NCI-H524 (cell line): ENCODE measurements around the gene CADM2.
"Not testable (repeated sequence)": the region's sequence is repeated elsewhere in the genome, so short reads cannot be mapped to it uniquely, and the experiment has no call there.

Experiments
- DNase-seq, 2 experiments: peaks; one replicate each; lab custom pipeline; 2025; lab: John Stamatoyannopoulos, UW

Gene CADM2

GRCh38 chr3:84958495-84959469 is at the start of gene CADM2:
TSS of gene CADM2 (plus strand) at chr3:84958989.
- DNase-seq, result peak; percentile 89 to 95

GRCh38 chr3:84918592-84918991 is 40.2 kb upstream of the CADM2 start:
- not testable (repeated sequence) for DNase-seq

GRCh38 chr3:84922682-84923081 is 36.1 kb upstream of the CADM2 start:
- DNase-seq, result no peak

- no peak for DNase-seq
Observed at GRCh38 chr3:84925571-84925970, 33.2 kb upstream of the CADM2 start.

- no peak for DNase-seq
Observed at GRCh38 chr3:84943379-84943778, 15.4 kb upstream of the CADM2 start.

- no peak for DNase-seq
Observed at GRCh38 chr3:84946240-84946639, 12.5 kb upstream of the CADM2 start.

GRCh38 chr3:84959470-84960271 is 882 bp downstream of the CADM2 start:
- peak; percentile 41 to 55 for DNase-seq

GRCh38 chr3:84960581-84960980 is 1.8 kb downstream of the CADM2 start:
- DNase-seq, result peak in 1 of 2 experiments; percentile 25

GRCh38 chr3:84961011-84961410 is 2.2 kb downstream of the CADM2 start:
- peak in 1 of 2 experiments; percentile 2 for DNase-seq

- no peak for DNase-seq
Observed at GRCh38 chr3:84961521-84962255, 2.9 kb downstream of the CADM2 start.

- DNase-seq, result no peak
Observed at GRCh38 chr3:84962415-84962814, 3.6 kb downstream of the CADM2 start.

- peak in 1 of 2 experiments; percentile 12 for DNase-seq
Observed at GRCh38 chr3:84963137-84963536, 4.3 kb downstream of the CADM2 start.

GRCh38 chr3:84965141-84965540 is 6.4 kb downstream of the CADM2 start:
- DNase-seq, result peak; percentile 54 to 71

GRCh38 chr3:84967767-84968581 is 9.2 kb downstream of the CADM2 start:
- peak in 1 of 2 experiments; percentile 7 for DNase-seq

- no peak for DNase-seq
Observed at GRCh38 chr3:84968701-84969235, 10.0 kb downstream of the CADM2 start.

- DNase-seq, result peak in 1 of 2 experiments; percentile 4
Observed at GRCh38 chr3:84974347-84974746, 15.6 kb downstream of the CADM2 start.

- DNase-seq, result no peak
Observed at GRCh38 chr3:84977021-84977420, 18.2 kb downstream of the CADM2 start.

- no peak for DNase-seq
Observed at GRCh38 chr3:84978843-84979242, 20.1 kb downstream of the CADM2 start.

GRCh38 chr3:84980011-84980410 is 21.2 kb downstream of the CADM2 start:
- peak in 1 of 2 experiments; percentile 1 for DNase-seq

GRCh38 chr3:84980456-84980855 is 21.7 kb downstream of the CADM2 start:
- DNase-seq, result no peak

- no peak for DNase-seq
Observed at GRCh38 chr3:84983490-84983889, 24.7 kb downstream of the CADM2 start.
